Hepatocyte (in vitro differentiated cells): ENCODE data around the gene ERCC6L. TPM values are rescaled to one million over a fixed set of nuclear protein-coding genes. Genes with fewer than 3 reads are reported as not detected.

Experiments
- DNase-seq: peaks from one replicate; pipeline ENCODE4 v3.0.0-alpha.2; 2016; ENCODE audit warnings: low spot score
- H2AFZ ChIP-seq: fragments of 200-600 bp; sonication (generic); 2 replicates; pipeline ENCODE4 v1.6.0; 2016; ENCODE audit warnings: antibody characterized with exemption, mild to moderate bottlenecking
- H3K27ac ChIP-seq: fragments of 200-600 bp; sonication (generic); 2 replicates; pipeline ENCODE4 v1.5.1; 2016; ENCODE audit warnings: mild to moderate bottlenecking
- H3K27me3 ChIP-seq: fragments of 200-600 bp; sonication (generic); 2 replicates; pipeline ENCODE4 v1.6.1; 2016
- H3K36me3 ChIP-seq: fragments of 200-600 bp; sonication (generic); replicated peaks from 2 replicates; pipeline ENCODE4 v1.5.1; 2016; ENCODE audit warnings: low read depth; ENCODE audit not compliant: insufficient read depth
- H3K4me1 ChIP-seq: fragments of 200-600 bp; sonication (generic); 2 replicates; pipeline ENCODE4 v1.5.1; 2016; ENCODE audit warnings: mild to moderate bottlenecking, moderate library complexity; ENCODE audit not compliant: insufficient read depth
- H3K4me2 ChIP-seq: fragments of 200-600 bp; sonication (generic); 2 replicates; pipeline ENCODE4 v1.6.0; 2016
- H3K4me3 ChIP-seq: fragments of 200-600 bp; sonication (generic); 2 replicates; pipeline ENCODE4 v1.5.1; 2016; ENCODE audit warnings: mild to moderate bottlenecking
- H3K79me2 ChIP-seq: fragments of 200-600 bp; sonication (generic); 2 replicates; pipeline ENCODE4 v1.6.0; 2017; ENCODE audit warnings: mild to moderate bottlenecking
- H3K9me2 ChIP-seq: fragments of 200-600 bp; sonication (generic); replicated peaks from 2 replicates; pipeline ENCODE4 v1.6.0; 2017; ENCODE audit warnings: mild to moderate bottlenecking; ENCODE audit not compliant: insufficient read depth
- H3K9me3 ChIP-seq: fragments of 200-600 bp; sonication (generic); 2 replicates; pipeline ENCODE4 v1.5.1; 2016; ENCODE audit warnings: low read depth, mild to moderate bottlenecking
- H4K20me1 ChIP-seq: fragments of 200-600 bp; sonication (generic); 2 replicates; pipeline ENCODE4 v1.6.0; 2016; ENCODE audit warnings: mild to moderate bottlenecking; ENCODE audit not compliant: insufficient read depth, poor library complexity, severe bottlenecking
- EZH2 ChIP-seq: fragments of 200-600 bp; sonication (generic); IDR thresholded peaks from 2 replicates; pipeline ENCODE4 v1.6.1; 2016; ENCODE audit warnings: antibody characterized with exemption, mild to moderate bottlenecking, borderline replicate concordance
- EZH2phosphoT487 ChIP-seq: fragments of 200-600 bp; sonication (generic); IDR thresholded peaks from one replicate; pipeline ENCODE4 v1.6.1; 2018; ENCODE audit warnings: antibody characterized with exemption, mild to moderate bottlenecking, low read depth, moderate library complexity; ENCODE audit not compliant: unreplicated experiment, severe bottlenecking
- WGBS: methylation state at CpG from one replicate; pipeline ENCODE4 v1.1.6; 2016; ENCODE audit warnings: low lambda C conversion rate; ENCODE audit errors: missing lambda C conversion rate; 5-methylcytosine and 5-hydroxymethylcytosine counted together
- polyA plus RNA-seq: library from polyadenylated mRNA; unstranded; fragments of >200 nt; fragmentation: Nextera tagmentation; extraction: Ambion mirVana; gene quantifications from 2 replicates; pipeline ENCODE4 v1.2.1, GENCODE V29; 2016
- total RNA-seq: library from RNA; depleted of rRNA; stranded (reverse); fragments of >200 nt; gene quantifications from 2 replicates; pipeline ENCODE4 v1.2.3, GENCODE V29; 2014
- TF ChIP-seq, protein P1 (sequence below): fragments of 200-600 bp; sonication (generic); IDR thresholded peaks from 2 replicates; pipeline ENCODE4 v1.5.1; 2016; ENCODE audit warnings: antibody characterized with exemption, mild to moderate bottlenecking; ENCODE audit not compliant: poor library complexity

ERCC6L gene, protein sequence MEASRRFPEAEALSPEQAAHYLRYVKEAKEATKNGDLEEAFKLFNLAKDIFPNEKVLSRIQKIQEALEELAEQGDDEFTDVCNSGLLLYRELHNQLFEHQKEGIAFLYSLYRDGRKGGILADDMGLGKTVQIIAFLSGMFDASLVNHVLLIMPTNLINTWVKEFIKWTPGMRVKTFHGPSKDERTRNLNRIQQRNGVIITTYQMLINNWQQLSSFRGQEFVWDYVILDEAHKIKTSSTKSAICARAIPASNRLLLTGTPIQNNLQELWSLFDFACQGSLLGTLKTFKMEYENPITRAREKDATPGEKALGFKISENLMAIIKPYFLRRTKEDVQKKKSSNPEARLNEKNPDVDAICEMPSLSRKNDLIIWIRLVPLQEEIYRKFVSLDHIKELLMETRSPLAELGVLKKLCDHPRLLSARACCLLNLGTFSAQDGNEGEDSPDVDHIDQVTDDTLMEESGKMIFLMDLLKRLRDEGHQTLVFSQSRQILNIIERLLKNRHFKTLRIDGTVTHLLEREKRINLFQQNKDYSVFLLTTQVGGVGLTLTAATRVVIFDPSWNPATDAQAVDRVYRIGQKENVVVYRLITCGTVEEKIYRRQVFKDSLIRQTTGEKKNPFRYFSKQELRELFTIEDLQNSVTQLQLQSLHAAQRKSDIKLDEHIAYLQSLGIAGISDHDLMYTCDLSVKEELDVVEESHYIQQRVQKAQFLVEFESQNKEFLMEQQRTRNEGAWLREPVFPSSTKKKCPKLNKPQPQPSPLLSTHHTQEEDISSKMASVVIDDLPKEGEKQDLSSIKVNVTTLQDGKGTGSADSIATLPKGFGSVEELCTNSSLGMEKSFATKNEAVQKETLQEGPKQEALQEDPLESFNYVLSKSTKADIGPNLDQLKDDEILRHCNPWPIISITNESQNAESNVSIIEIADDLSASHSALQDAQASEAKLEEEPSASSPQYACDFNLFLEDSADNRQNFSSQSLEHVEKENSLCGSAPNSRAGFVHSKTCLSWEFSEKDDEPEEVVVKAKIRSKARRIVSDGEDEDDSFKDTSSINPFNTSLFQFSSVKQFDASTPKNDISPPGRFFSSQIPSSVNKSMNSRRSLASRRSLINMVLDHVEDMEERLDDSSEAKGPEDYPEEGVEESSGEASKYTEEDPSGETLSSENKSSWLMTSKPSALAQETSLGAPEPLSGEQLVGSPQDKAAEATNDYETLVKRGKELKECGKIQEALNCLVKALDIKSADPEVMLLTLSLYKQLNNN
- 1.5 and 2.5 TPM in 2 replicates for total RNA-seq
- 0.51 and 1.6 TPM in 2 replicates for polyA plus RNA-seq

DNA sequence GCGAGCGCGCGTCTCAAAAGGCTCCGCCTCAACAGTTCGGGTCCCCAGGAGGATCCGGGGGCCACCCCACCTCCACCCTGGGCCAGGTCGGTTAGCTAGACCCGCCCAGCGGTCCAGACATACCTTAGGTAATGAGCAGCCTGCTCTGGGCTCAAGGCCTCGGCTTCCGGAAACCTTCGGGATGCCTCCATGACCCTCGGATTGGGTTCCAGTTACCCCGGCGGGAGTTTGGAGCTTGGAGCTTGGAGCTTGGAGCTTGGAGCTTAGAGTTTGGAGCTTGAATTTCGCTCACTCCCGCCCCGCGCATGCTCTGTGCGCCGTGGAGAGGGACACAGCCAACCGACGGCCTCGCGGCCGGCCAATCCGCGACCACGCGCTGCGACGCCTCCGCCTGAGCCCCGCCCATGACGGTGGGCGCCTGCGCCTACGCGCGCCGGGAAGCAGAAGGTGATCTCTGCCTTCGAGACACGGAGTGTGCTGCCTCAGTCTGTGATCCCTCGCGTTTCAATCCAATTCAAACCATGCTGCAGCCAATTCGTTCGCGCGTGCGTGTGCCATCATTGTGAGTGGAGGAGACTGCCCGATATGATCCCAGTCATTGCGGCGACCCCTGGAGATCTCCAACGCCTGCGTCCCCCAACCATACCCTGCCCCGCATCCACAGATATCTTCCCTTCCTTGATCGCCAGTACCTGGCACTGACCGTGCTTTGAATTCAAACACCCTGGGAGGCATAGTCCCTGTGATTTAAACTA, at the start of gene ERCC6L:
TSS of gene ERCC6L (minus strand) at position 307 of the 755 bp plus-strand sequence. CDS start at position 191, 116 bp downstream.
- no peaks in the 10 kb centered on the region for H4K20me1 ChIP-seq
- H2AFZ ChIP-seq: peak within 1 kb of the TSS; percentile 53
- no peak within 1 kb of the TSS for H3K4me3 ChIP-seq
- no peaks in the 10 kb centered on the region for H3K36me3 ChIP-seq
- no peaks in the 10 kb centered on the region for H3K9me3 ChIP-seq
- TF ChIP-seq, protein P1, sequence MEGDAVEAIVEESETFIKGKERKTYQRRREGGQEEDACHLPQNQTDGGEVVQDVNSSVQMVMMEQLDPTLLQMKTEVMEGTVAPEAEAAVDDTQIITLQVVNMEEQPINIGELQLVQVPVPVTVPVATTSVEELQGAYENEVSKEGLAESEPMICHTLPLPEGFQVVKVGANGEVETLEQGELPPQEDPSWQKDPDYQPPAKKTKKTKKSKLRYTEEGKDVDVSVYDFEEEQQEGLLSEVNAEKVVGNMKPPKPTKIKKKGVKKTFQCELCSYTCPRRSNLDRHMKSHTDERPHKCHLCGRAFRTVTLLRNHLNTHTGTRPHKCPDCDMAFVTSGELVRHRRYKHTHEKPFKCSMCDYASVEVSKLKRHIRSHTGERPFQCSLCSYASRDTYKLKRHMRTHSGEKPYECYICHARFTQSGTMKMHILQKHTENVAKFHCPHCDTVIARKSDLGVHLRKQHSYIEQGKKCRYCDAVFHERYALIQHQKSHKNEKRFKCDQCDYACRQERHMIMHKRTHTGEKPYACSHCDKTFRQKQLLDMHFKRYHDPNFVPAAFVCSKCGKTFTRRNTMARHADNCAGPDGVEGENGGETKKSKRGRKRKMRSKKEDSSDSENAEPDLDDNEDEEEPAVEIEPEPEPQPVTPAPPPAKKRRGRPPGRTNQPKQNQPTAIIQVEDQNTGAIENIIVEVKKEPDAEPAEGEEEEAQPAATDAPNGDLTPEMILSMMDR: no peak
- TF ChIP-seq EZH2phosphoT487 (no peak), EZH2 (no peak)
- DNase-seq: peak; percentile 93
- H3K79me2 ChIP-seq: no peaks in the 10 kb centered on the region
- peak within 1 kb of the TSS; percentile 52 for H3K27ac ChIP-seq
- H3K4me2 ChIP-seq: peak within 1 kb of the TSS; percentile 85
- 59% methylated on average over 56 of the region's 59 CpGs for WGBS
- no peaks in the 10 kb centered on the region for H3K27me3 ChIP-seq
- H3K9me2 ChIP-seq: no peaks in the 10 kb centered on the region
- no peaks in the 10 kb centered on the region for H3K4me1 ChIP-seq

DNA sequence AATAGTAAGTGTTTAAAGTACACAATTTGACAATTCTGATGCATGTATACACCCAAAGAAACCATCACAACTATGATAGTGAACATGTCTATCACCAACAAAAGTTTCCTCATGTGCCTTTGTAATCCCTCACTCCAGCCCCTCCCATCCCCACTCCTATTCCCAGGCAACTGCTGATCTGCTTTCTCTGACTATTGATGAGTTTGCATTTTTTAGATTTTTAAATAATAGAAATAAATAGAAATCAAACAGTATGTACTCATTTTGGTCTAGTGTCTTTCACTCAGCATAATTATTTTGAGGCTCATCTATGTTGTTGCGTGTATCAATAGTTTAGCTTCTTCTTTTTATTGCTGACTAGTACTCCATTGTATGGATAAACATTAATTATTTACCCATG, 43.5 kb upstream of the ERCC6L start:
- H3K79me2 ChIP-seq: no peaks in the 10 kb centered on the region
- no peak overlapping the region for H3K4me3 ChIP-seq
- H3K36me3 ChIP-seq: no peaks in the 10 kb centered on the region
- WGBS: 100% methylated on average over 1 of the region's 1 CpG
- no peak overlapping the region for H3K4me2 ChIP-seq
- TF ChIP-seq, protein P1: no peak
- TF ChIP-seq EZH2 (no peak), EZH2phosphoT487 (no peak)
- H3K27me3 ChIP-seq: no peaks in the 10 kb centered on the region
- no peaks in the 10 kb centered on the region for H3K9me2 ChIP-seq
- no peak overlapping the region for H3K27ac ChIP-seq
- no peaks in the 10 kb centered on the region for H3K9me3 ChIP-seq
- no peak for DNase-seq
- H4K20me1 ChIP-seq: no peaks in the 10 kb centered on the region
- H3K4me1 ChIP-seq: no peaks in the 10 kb centered on the region
- no peak overlapping the region for H2AFZ ChIP-seq

DNA sequence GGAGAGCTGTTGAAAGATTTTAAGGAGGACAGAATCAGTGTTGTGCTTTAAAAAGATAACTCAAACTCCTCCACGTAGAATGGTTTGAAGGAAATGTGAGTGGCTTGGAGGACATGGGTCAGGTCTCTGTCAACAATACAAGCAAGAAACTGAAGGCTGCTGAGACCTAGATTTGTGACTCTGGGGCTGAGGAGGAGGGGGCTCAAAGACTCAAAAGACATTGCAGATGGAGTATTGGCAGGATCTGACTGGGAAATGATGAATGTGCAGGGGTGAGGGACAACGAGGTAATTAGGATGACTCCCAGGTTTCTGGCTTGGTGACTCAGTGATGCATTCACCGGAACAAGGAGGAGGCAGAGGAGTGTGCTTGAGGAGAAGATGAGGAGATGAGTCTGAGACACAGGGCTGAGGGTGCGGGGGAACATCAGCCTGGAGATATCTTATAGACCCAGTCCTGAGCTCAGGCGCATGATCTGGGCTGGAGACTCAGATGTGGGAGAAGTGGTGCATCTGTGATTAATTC, 41.6 kb upstream of the ERCC6L start:
- Histone ChIP-seq H3K36me3 (no peaks in the 10 kb centered on the region), H3K9me3 (no peaks in the 10 kb centered on the region), H4K20me1 (peaks cover 3% of the 10 kb centered on the region), H3K9me2 (no peaks in the 10 kb centered on the region), H2AFZ (no peak overlapping the region), H3K27ac (no peak overlapping the region), H3K4me3 (no peak overlapping the region), H3K79me2 (peaks cover 15% of the 10 kb centered on the region), H3K4me2 (no peak overlapping the region), H3K4me1 (no peaks in the 10 kb centered on the region), H3K27me3 (no peaks in the 10 kb centered on the region)
- WGBS: 74% methylated on average over 5 of the region's 5 CpGs
- TF ChIP-seq EZH2phosphoT487: no peak
- TF ChIP-seq, protein P1: no peak
- TF ChIP-seq EZH2: no peak
- no peak for DNase-seq
